Urinary bladder (tissue), 4 donors: ENCODE results near the gene WIPF3. TPM values are rescaled to one million over a fixed set of nuclear protein-coding genes. Genes with fewer than 3 reads are reported as not detected.
A peak's percentile ranks its signal among the peaks of the same experiment; 100 is the strongest.

Experiments
- DNase-seq: peaks from one replicate; pipeline ENCODE4 v3.0.0-alpha.2; 2015; ENCODE audit errors: extremely low spot score
- H3K27ac ChIP-seq: one replicate; pipeline ENCODE4 v1.5.1; 2013; ENCODE audit warnings: low read depth, mild to moderate bottlenecking, moderate library complexity
- H3K36me3 ChIP-seq: one replicate; pipeline ENCODE4 v1.6.1; 2013; ENCODE audit warnings: mild to moderate bottlenecking, moderate library complexity; ENCODE audit not compliant: insufficient read depth
- H3K4me1 ChIP-seq: one replicate; pipeline ENCODE4 v1.6.1; 2013; ENCODE audit warnings: mild to moderate bottlenecking, moderate library complexity; ENCODE audit not compliant: insufficient read depth
- H3K4me3 ChIP-seq: one replicate; pipeline ENCODE4 v1.5.1; 2013; ENCODE audit warnings: low read depth, low read length
- WGBS: extraction: QIAGEN DNeasy Blood & Tissue Kit; methylation state at CpG from one replicate; pipeline ENCODE4 v1.1.7; 2013; 5-methylcytosine and 5-hydroxymethylcytosine counted together
- polyA plus RNA-seq: library from polyadenylated mRNA; stranded (reverse); fragments of 200-250 nt; gene quantifications from one replicate; pipeline ENCODE4 v1.2.3, GENCODE V29; 2013
- total RNA-seq: library from RNA; depleted of rRNA; stranded (reverse); fragments of >200 nt; gene quantifications from one replicate; pipeline ENCODE4 v1.2.3, GENCODE V29; 2014
- donor health status: healthy with polysubstance abuse.
- donor health status: healthy.

Gene WIPF3, protein sequence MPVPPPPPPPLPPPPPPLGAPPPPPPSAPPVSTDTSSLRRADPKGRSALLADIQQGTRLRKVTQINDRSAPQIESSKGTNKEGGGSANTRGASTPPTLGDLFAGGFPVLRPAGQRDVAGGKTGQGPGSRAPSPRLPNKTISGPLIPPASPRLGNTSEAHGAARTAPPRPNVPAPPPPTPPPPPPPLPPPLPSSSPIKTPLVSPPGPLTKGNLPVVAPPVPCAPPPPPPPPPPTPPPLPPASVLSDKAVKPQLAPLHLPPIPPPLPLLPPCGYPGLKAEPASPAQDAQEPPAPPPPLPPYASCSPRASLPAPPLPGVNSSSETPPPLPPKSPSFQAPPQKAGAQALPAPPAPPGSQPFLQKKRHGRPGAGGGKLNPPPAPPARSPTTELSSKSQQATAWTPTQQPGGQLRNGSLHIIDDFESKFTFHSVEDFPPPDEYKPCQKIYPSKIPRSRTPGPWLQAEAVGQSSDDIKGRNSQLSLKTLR
- 0.95 TPM for total RNA-seq
- 3.4 TPM for polyA plus RNA-seq

DNA sequence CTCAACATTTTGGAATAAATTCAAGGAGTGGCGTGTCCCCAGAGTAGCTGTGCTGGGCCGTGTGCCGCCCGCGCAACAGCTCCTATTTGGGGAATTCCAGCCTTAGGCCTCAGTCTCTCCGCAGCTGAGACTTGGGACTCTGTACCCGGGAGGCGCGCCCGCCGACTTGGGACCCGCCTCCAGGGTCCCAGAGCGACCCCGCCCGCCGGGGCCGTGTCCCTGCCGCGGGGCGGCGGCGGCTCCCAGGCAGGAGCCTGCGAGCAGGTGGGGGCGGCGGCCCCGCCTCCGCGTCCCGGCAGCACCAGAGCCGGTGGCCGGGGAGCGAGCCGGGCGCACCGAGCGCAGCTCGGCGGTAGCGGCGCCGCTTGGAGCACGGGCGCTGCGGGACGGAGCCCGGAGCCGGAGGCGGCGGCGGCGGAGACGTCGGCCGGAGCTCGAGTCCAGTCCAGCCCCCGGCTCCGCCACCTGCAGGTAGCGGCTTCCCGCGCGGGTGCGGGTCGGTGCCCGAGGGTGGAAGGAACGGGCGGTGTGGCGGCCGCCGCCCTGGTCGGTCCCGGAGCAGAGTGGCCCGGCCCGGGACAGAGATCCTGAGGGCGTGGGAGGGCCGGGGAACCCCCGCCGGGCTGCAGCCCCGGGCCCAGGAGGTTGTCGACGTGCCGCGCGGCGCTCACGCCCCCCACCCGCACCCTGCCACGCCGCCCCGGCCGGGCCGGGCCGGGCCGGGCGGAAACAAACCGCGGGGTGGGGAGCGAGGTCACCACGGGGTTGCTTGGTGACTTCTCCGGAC lies at the start of gene WIPF3:
TSS of gene WIPF3 (plus strand) at position 301 of the 787 bp plus-strand sequence. CDS start 28,217 bp downstream, outside the sequence.
- Histone ChIP-seq H3K4me3 (peak within 1 kb of the TSS; percentile 53), H3K36me3 (no peaks in the 10 kb centered on the region), H3K4me1 (peaks cover 2% of the 10 kb centered on the region), H3K27ac (no peak within 1 kb of the TSS)
- no peak for DNase-seq
- WGBS: 1% methylated on average over 98 of the region's 99 CpGs

DNA sequence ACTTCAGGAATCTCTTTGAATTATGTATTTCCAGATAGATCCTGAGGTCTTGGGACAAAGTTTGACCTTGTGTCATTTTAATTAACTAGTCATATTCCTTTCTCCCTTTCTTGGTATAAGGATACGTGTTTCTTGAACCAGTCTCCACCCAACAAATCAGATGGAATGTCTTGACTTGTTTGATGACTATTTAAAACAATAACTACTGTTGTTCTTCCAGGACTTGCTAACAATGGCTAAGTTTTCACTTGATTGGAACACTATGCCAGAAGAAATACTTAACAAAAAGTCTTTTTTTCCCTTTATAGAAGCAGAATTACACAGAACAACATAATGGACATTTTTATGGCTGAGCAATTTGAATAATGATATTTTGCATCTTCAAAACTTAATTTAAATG lies 43.0 kb upstream of the WIPF3 start:
- no peak overlapping the region for H3K27ac ChIP-seq
- H3K36me3 ChIP-seq: no peaks in the 10 kb centered on the region
- WGBS: 63% methylated on average over 1 of the region's 1 CpG
- H3K4me3 ChIP-seq: no peak overlapping the region
- no peak for DNase-seq
- H3K4me1 ChIP-seq: no peaks in the 10 kb centered on the region

DNA sequence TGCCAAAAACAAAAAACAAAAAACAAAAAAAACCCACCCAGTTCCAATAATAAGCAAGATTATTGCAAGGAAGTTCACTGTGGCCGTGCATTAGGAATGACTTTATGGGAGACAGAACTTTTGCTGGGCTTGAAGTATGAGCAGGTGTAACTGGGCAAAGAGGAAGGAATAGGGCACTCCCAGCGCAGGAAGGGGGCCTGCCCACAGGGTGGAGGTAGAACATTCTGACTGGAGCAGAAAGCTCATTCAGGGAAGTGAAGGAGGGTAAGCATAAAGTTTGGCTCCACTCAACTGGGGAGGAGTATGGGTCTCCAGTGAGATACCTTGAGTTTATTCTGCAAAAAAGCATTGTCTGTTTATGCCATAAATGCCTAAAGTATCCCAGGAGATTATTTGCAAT lies 42.1 kb upstream of the WIPF3 start:
- Histone ChIP-seq H3K36me3 (no peaks in the 10 kb centered on the region), H3K4me1 (no peaks in the 10 kb centered on the region), H3K4me3 (no peak overlapping the region), H3K27ac (no peak overlapping the region)
- no peak for DNase-seq
- 67% methylated on average over 2 of the region's 2 CpGs for WGBS

DNA sequence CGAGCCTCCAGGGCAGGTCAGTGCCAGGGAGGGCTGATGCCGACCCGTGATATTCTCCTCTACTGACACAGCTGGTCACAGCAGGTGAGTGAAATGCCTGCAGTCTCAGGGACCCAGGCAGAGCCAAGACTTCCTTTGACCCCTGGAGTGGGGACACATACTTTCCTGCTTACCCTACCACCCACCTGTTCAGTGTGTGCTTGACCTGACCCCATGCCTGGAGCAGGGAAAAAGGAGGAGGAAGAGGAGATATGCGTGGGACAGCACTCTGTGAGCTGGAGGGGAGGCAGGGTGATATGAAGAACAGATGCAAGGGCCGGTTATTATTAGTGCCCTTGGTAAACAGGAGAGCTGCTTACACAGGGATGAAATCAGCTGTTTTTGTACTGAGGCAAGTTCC lies 40.8 kb upstream of the WIPF3 start:
- no peaks in the 10 kb centered on the region for H3K36me3 ChIP-seq
- WGBS: 28% methylated on average over 5 of the region's 5 CpGs
- no peak overlapping the region for H3K4me3 ChIP-seq
- no peak for DNase-seq
- H3K4me1 ChIP-seq: no peaks in the 10 kb centered on the region
- H3K27ac ChIP-seq: no peak overlapping the region

DNA sequence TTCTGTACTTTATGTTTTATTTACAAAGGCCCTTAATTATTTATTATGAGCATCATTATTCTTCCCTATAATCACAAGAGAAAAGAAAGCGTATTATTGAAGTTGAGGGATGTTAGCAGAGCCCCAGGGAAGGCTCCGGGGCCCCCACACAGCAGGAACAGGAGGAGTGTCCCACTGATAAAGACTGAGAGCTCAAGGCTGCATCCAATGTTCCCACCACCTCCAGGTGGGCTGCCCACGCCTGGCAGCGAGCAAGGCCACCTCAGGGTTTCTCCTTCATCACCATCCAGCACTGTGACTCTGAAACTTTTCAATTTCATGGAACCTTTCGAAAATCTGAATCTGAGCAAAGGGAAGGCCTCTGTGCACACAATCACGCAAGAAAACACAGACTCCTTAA lies 35.9 kb upstream of the WIPF3 start:
- Histone ChIP-seq H3K27ac (no peak overlapping the region), H3K4me3 (no peak overlapping the region), H3K4me1 (no peaks in the 10 kb centered on the region), H3K36me3 (no peaks in the 10 kb centered on the region)
- DNase-seq: no peak
- WGBS: 92% methylated on average over 6 of the region's 6 CpGs

DNA sequence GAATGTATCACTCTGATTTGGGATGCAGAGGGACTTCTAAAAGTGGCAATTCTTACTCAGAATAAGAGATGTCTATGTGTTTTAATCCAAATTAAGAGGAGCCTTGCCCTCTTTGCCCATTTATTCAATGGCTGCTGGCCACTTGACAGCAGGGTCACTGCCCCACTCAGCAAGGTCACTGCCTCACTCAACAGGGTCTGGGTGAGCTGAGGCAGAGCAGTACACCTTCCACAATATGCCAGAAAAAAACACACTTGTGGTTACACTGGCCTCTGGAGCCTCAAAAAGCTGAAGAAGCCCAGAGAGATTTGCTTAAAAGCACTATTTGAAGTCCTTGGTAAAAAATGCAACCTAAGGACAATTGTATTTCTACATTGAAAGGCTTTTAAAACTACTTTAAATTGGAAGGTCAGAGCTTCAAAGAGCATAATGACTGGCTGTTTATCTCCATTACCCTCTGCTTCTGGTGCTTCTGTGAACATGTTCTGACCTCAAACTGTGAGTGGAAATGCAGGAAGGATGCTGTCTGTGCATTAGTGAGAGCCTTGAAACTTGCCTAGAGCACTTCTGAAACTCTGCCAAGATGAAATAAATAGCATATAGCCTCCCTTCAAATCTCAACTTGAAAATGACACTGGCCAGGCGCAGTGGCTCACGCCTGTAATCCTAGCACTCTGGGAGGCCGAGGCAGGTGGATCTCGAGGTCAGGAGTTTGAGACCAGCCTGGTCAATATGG lies 35.1 kb upstream of the WIPF3 start:
- Histone ChIP-seq H3K27ac (no peak overlapping the region), H3K36me3 (no peaks in the 10 kb centered on the region), H3K4me1 (no peaks in the 10 kb centered on the region), H3K4me3 (no peak overlapping the region)
- no peak for DNase-seq
- 32% methylated on average over 4 of the region's 4 CpGs for WGBS

DNA sequence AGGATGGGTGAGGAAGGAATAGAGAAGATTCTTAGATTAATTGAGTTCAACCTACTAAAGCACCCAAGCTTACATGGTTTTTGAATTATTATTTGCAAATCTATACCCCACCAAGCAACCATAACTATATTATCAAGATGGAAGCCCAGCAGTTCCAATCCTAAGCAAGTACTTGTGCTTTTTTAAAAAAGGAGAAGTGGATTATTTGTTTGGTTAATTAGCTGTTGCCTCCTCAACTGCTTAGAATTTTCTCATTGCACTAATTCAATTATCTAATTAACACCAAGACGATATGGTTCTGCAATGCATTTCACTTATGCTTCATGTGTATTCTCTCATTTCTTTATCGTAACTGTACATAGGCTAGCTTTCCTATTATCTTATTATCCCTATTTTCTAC lies 27.3 kb upstream of the WIPF3 start:
- 92% methylated on average over 2 of the region's 2 CpGs for WGBS

DNA sequence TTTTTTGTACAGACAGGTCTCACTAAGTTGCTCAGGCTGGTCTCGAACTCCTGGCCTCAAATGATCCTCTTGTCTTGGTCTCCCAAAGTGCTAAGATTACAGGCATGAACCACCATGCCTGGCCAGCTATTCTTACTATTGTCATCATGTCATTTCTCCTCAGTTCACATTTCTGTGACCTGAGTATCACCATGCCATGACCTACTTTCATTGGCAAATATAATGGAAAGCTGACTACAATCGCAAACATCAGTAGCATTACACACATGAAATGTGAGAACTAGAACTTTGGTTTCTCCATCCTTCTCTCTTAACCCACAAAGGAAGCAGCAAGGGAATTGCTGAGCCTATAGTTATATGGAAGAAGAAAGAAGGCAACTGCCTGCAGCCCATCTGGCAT lies 26.0 kb upstream of the WIPF3 start:
- Histone ChIP-seq H3K4me1 (no peaks in the 10 kb centered on the region), H3K27ac (no peak overlapping the region), H3K4me3 (no peak overlapping the region), H3K36me3 (no peaks in the 10 kb centered on the region)
- 92% methylated on average over 2 of the region's 2 CpGs for WGBS
- DNase-seq: no peak

More for the DNA sequence above, 27.3 kb upstream of the WIPF3 start:
- H3K27ac ChIP-seq: no peak overlapping the region
- H3K4me1 ChIP-seq: no peaks in the 10 kb centered on the region
- DNase-seq: no peak
- H3K4me3 ChIP-seq: no peak overlapping the region
- H3K36me3 ChIP-seq: no peaks in the 10 kb centered on the region

DNA sequence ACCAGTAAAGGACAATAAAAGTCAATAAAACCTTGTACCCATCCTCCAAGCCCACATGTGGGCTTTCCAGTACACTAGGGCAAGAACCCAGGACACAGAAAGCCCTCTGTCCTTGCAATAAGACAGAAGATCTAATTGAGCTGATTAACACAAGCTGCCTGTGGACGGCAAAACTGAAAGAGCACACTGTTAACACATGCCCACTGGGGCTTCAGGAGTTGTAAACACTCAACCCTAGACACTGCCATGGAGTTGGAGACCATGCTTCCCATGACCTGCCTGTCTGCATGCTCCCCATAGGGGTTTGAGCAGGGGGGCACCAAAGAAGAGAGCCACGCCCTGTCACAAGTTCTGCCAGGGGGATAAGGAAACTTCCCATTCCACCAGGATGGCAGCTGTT lies 22.6 kb upstream of the WIPF3 start:
- Histone ChIP-seq H3K36me3 (no peaks in the 10 kb centered on the region), H3K27ac (no peak overlapping the region), H3K4me1 (no peaks in the 10 kb centered on the region), H3K4me3 (no peak overlapping the region)
- 82% methylated on average over 2 of the region's 2 CpGs for WGBS
- DNase-seq: no peak

DNA sequence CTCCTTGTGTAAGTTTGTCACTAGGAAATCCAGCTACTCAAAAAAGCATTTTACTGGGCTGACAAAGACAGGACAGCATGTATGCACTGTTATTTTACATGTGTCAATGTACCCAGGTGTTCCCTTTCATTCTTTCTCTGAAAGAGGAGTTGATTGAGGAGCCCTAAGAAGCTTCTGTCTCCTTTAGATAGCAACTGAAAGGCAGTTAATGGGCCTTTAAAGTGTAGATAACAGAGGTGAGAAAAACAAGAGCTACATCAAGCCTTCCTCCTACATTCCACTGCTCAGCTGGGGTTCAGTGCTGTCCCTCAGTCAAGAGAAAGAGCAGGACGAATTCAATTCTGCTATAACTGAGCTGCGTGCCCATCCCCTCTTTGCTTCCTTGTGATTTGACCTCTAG lies 12.8 kb upstream of the WIPF3 start:
- 57% methylated on average over 2 of the region's 2 CpGs for WGBS
- Histone ChIP-seq H3K36me3 (no peaks in the 10 kb centered on the region), H3K4me1 (no peaks in the 10 kb centered on the region), H3K4me3 (no peak overlapping the region), H3K27ac (no peak overlapping the region)
- no peak for DNase-seq

DNA sequence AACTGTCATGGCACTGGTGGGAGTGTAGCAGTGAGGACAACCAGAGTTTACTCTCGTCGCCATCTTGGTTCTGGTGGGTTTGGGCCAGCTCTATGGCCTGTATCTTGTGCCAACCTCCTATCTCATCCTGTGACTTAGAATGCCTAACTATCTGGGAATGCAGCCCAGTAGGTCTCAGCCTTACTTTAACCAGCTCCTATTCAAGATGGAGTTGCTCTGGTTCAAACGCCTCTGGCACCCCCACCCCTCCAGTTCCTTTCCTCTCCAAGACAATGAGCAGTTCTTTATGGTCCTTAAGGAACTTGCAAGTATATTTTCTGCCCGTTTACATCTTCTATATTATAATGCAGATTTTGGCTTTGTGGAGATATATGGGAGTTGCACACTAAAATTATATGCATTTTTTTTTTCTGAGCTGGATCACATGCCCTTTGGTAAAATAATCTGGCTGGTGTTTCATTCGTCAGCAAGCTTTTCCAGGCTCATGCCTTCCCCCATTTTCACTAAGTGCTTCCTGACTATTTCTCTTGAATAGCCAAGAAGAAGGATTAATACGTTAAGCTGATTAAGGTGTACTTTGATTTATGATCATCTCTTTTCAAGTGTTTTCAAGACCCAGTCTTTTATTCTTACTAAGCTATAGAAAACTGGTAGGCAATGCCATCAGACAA lies 11.2 kb upstream of the WIPF3 start:
- Histone ChIP-seq H3K27ac (no peak overlapping the region), H3K4me3 (no peak overlapping the region), H3K36me3 (no peaks in the 10 kb centered on the region), H3K4me1 (no peaks in the 10 kb centered on the region)
- DNase-seq: no peak
- 68% methylated on average over 6 of the region's 6 CpGs for WGBS

DNA sequence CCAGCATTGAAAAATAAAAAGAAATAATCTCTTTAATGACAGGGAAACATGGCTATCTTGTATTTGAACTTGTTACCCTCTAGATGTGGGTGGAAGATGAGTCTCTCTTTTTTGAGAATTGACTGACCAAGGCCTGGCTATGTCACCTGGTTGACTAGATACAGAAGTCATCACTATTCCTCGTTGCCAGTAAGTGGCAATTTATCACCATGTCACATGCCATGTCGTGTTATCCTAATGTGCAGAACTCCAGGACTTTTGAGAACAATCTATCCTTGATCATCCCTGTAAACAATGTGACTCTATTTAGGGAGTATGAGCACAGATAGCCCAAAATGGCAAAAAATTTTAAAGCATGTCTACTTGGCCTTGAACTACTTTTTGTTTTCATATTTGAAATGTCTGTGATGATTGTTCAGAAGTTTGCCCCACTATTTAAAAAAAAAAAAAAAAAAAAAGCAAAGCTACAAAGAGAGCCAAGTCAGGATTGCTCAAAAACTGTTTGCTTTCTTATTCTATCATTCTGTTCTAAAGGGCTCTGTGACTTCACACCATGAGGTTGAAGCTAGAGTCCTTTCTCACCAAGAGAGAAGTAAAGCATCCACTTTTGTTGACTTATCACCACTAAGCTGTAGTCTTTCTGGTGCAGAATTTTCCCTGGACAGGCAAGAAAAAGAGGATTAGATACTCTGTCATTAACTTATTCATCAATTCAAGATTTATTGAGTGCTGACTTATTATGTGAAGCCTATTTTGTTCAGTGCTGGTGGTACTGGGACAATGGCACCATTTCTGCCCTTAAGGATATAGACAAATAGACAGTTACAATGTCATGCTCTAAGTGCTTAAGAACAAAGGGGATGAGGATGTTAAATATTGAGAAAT lies 10.4 kb upstream of the WIPF3 start:
- no peak for DNase-seq
- H3K36me3 ChIP-seq: no peaks in the 10 kb centered on the region
- 42% methylated on average over 2 of the region's 2 CpGs for WGBS

More for the DNA sequence above, 10.4 kb upstream of the WIPF3 start:
- Histone ChIP-seq H3K4me3 (no peak overlapping the region), H3K27ac (no peak overlapping the region), H3K4me1 (no peaks in the 10 kb centered on the region)
